H9 (cell line): ENCODE measurements around the gene COL23A1. TPM values are rescaled to one million over a fixed set of nuclear protein-coding genes. Genes with fewer than 3 reads are reported as not detected.

ENCODE experiments used
- DNase-seq: peaks from one replicate; pipeline ENCODE4 v3.0.0-alpha.2; 2017
- H2AFZ ChIP-seq: one replicate; pipeline ENCODE4 v1.6.1; 2013; ENCODE audit warnings: mild to moderate bottlenecking, low read length, control low read depth, moderate library complexity
- H2AK5ac ChIP-seq: 2 replicates; pipeline ENCODE4 v1.6.1; 2013; ENCODE audit warnings: low read length, control low read depth, mixed read lengths; ENCODE audit not compliant: insufficient read length
- H2BK120ac ChIP-seq: one replicate; pipeline ENCODE4 v1.6.1; 2013; ENCODE audit warnings: low read depth, mild to moderate bottlenecking, low read length, control low read depth, inconsistent platforms; ENCODE audit not compliant: poor library complexity, severe bottlenecking
- H2BK12ac ChIP-seq: 2 replicates; pipeline ENCODE4 v1.6.1; 2013; ENCODE audit warnings: low read length, control low read depth, mixed read lengths, low read depth; ENCODE audit not compliant: insufficient read length
- H2BK15ac ChIP-seq: 2 replicates; pipeline ENCODE4 v1.6.1; 2013; ENCODE audit warnings: low read depth, low read length, control low read depth
- H2BK20ac ChIP-seq: one replicate; pipeline ENCODE4 v1.6.1; 2013; ENCODE audit warnings: low read depth, mild to moderate bottlenecking, low read length, control low read depth, inconsistent platforms; ENCODE audit not compliant: poor library complexity, severe bottlenecking
- H2BK5ac ChIP-seq: 2 replicates; pipeline ENCODE4 v1.6.1; 2013; ENCODE audit warnings: low read length, control low read depth, mixed read lengths; ENCODE audit not compliant: insufficient read length
- H3K14ac ChIP-seq: 2 replicates; pipeline ENCODE4 v1.6.1; 2013; ENCODE audit warnings: low read length, control low read depth; ENCODE audit not compliant: insufficient read depth
- H3K18ac ChIP-seq: 2 replicates; pipeline ENCODE4 v1.6.1; 2013; ENCODE audit warnings: low read depth, mild to moderate bottlenecking, mixed read lengths, low read length, control low read depth; ENCODE audit not compliant: insufficient read length
- H3K23ac ChIP-seq: 2 replicates; pipeline ENCODE4 v1.6.1; 2013; ENCODE audit warnings: low read length, control low read depth, mixed read lengths, low read depth; ENCODE audit not compliant: insufficient read length
- H3K23me2 ChIP-seq: 2 replicates; pipeline ENCODE4 v1.6.1; 2013; ENCODE audit warnings: low read depth, mild to moderate bottlenecking, mixed read lengths, low read length, control low read depth; ENCODE audit not compliant: insufficient read length, poor library complexity, severe bottlenecking
- H3K27ac ChIP-seq: 2 replicates; pipeline ENCODE4 v1.5.1; 2013; ENCODE audit warnings: low read length, control low read depth, mixed read lengths, low read depth; ENCODE audit not compliant: insufficient read length
- H3K27me3 ChIP-seq: 2 replicates; pipeline ENCODE4 v1.6.1; 2013; ENCODE audit warnings: low read length, control low read depth, inconsistent platforms; ENCODE audit not compliant: insufficient read depth
- H3K4ac ChIP-seq: 2 replicates; pipeline ENCODE4 v1.6.1; 2013; ENCODE audit warnings: low read depth, mild to moderate bottlenecking, control low read depth, inconsistent platforms, low read length, moderate library complexity
- H3K4me1 ChIP-seq: 2 replicates; pipeline ENCODE4 v1.6.1; 2013; ENCODE audit warnings: low read length, control low read depth, inconsistent platforms; ENCODE audit not compliant: insufficient read depth
- H3K4me2 ChIP-seq: 2 replicates; pipeline ENCODE4 v1.6.1; 2013; ENCODE audit warnings: low read length, control low read depth, mixed read lengths; ENCODE audit not compliant: insufficient read length, insufficient read depth
- H3K56ac ChIP-seq: 2 replicates; pipeline ENCODE4 v1.6.1; 2013; ENCODE audit warnings: low read depth, mild to moderate bottlenecking, mixed read lengths, low read length, control low read depth; ENCODE audit not compliant: insufficient read length
- H3K79me1 ChIP-seq: 2 replicates; pipeline ENCODE4 v1.6.1; 2013; ENCODE audit warnings: low read depth, mild to moderate bottlenecking, moderate library complexity, low read length, control low read depth, inconsistent platforms; ENCODE audit not compliant: insufficient read depth, poor library complexity, severe bottlenecking
- H3K79me2 ChIP-seq: 2 replicates; pipeline ENCODE4 v1.6.1; 2013; ENCODE audit warnings: low read length, control low read depth, inconsistent platforms; ENCODE audit not compliant: insufficient read depth
- H3K9ac ChIP-seq: 2 replicates; pipeline ENCODE4 v1.6.1; 2013; ENCODE audit warnings: low read length, control low read depth, mixed read lengths; ENCODE audit not compliant: insufficient read length; ENCODE audit errors: extremely low read depth
- H3K9me3 ChIP-seq: one replicate; pipeline ENCODE4 v1.6.1; 2013; ENCODE audit warnings: low read depth, low read length, inconsistent platforms; ENCODE audit not compliant: control insufficient read depth
- H3T11ph ChIP-seq: one replicate; pipeline ENCODE4 v1.6.1; 2013; ENCODE audit warnings: mild to moderate bottlenecking, low read length, control low read depth, inconsistent platforms
- H4K20me1 ChIP-seq: one replicate; pipeline ENCODE4 v1.6.1; 2013; ENCODE audit not compliant: control insufficient read depth, insufficient read length, insufficient read depth
- H4K5ac ChIP-seq: 2 replicates; pipeline ENCODE4 v1.6.1; 2013; ENCODE audit warnings: low read depth, mild to moderate bottlenecking, mixed read lengths, low read length, control low read depth; ENCODE audit not compliant: insufficient read length
- H4K8ac ChIP-seq: replicated peaks from 2 replicates; pipeline ENCODE4 v1.6.1; 2013; ENCODE audit warnings: low read length, control low read depth, mixed read lengths, low read depth; ENCODE audit not compliant: insufficient read length
- H4K91ac ChIP-seq: 2 replicates; pipeline ENCODE4 v1.6.1; 2013; ENCODE audit warnings: low read depth, mild to moderate bottlenecking, moderate library complexity, mixed read lengths, low read length, control low read depth; ENCODE audit not compliant: insufficient read length
- H3K27ac Mint-ChIP-seq, 3 experiments: 2 replicates in 2 of 3; 3 replicates in 1 of 3; pipeline ENCODE4 v1.8.0; 2020 to 2021; ENCODE audit warnings: mixed read lengths in 3 of 3, mild to moderate bottlenecking in 1 of 3, moderate library complexity in 1 of 3
- H3K27me3 Mint-ChIP-seq: 2 replicates; pipeline ENCODE4 v1.8.0; 2021; ENCODE audit warnings: low read depth, mild to moderate bottlenecking, moderate library complexity, mixed read lengths
- H3K36me3 Mint-ChIP-seq, 3 experiments: 2 replicates in 2 of 3; 3 replicates in 1 of 3; pipeline ENCODE4 v1.8.0; 2020 to 2021; ENCODE audit warnings: low read depth in 3 of 3, mixed read lengths in 3 of 3; ENCODE audit not compliant: insufficient read depth in 1 of 3
- H3K4me1 Mint-ChIP-seq, 2 experiments: 2 replicates each; pipeline ENCODE4 v1.8.0; 2020; ENCODE audit warnings: mixed read lengths in 2 of 2
- H3K4me3 Mint-ChIP-seq, 2 experiments: 2 replicates in 1 of 2; 3 replicates in 1 of 2; pipeline ENCODE4 v1.8.0; 2020 to 2021; ENCODE audit warnings: mild to moderate bottlenecking in 2 of 2, mixed read lengths in 2 of 2, moderate library complexity in 1 of 2
- H3K9me3 Mint-ChIP-seq, 2 experiments: 2 replicates in 1 of 2; 3 replicates in 1 of 2; pipeline ENCODE4 v1.8.0; 2020; ENCODE audit warnings: mild to moderate bottlenecking in 2 of 2, mixed read lengths in 2 of 2, moderate library complexity in 1 of 2
- WGBS: extraction: QIAGEN DNeasy Blood & Tissue Kit; methylation state at CpG from one replicate; pipeline ENCODE4 v1.1.7; 2013; ENCODE audit warnings: missing lambda C conversion rate, low lambda C conversion rate, mixed read lengths; ENCODE audit not compliant: insufficient read length; ENCODE audit errors: extremely low coverage; 5-methylcytosine and 5-hydroxymethylcytosine counted together
- total RNA-seq: library from RNA; stranded (reverse); gene quantifications from 2 replicates; pipeline ENCODE4 v1.2.1, GENCODE V29; 2021
- TF ChIP-seq, protein P1 (sequence below): fragments of 200-600 bp; sonication (generic); conservative IDR thresholded peaks from 3 replicates; pipeline ENCODE4 v1.8.0; 2021; ENCODE audit warnings: antibody characterized with exemption, mild to moderate bottlenecking

Gene COL23A1
- total RNA-seq, 1 experiment from 2014 or later, result 2.6 TPM

DNA sequence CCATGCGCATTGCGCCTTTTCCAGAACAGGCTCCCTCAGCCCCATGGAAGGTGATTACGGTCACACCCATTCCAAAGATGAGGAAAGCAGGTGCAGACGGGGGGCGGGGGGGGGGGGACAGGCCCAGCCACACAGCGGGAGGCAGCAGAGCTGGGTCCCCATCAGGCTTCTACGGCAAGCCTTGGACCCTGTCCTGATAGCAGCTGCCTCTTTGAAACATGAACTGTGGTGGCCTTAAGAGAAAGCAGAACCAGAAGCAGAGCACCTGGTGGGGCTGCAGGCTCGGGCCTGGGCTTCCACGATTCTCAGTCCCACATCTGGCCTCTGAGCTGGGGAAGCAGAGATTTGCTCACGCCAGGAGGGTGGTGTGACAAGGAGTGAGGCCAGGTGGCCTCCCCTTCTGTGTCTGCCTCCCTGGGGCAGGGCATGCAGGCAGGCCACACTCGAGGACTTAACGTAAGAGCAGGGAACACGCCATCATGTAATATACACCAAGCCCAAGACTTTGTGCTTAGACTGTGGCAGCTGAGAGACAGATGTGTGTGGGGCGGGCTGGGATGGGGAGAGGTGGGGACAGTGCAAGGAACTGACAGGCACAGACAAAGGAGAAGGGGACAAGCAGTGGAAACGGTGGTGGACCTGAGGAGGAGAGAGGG, 343.4 kb downstream of the COL23A1 start:
- H4K5ac ChIP-seq, result no peak overlapping the region
- Mint-ChIP-seq H3K36me3 (no peaks in the 10 kb centered on the region), H3K27ac (no peak overlapping the region; a peak in 1 of 7 replicates), H3K4me3 (peak overlapping the region in 1 of 2 experiments; percentile 24; a peak in 1 of 5 replicates), H3K9me3 (no peaks in the 10 kb centered on the region; a peak in 1 of 5 replicates), H3K27me3 (peaks cover 17% of the 10 kb centered on the region), H3K4me1 (peaks cover 3% of the 10 kb centered on the region in 2 experiments)
- H3K56ac ChIP-seq, result no peak overlapping the region
- no CpG with 5 or more reads among the region's 15 CpGs for WGBS
- H2AFZ ChIP-seq, result no peak overlapping the region
- no peak overlapping the region for H2AK5ac ChIP-seq
- no peak overlapping the region for H2BK15ac ChIP-seq
- no peak overlapping the region for H4K91ac ChIP-seq
- H3K79me1 ChIP-seq, result no peaks in the 10 kb centered on the region
- H4K8ac ChIP-seq, result no peak overlapping the region
- H3K14ac ChIP-seq, result no peak overlapping the region; the same call in 1 of the 2 replicates
- no peak overlapping the region for H2BK5ac ChIP-seq
- no peak overlapping the region for H3K27ac ChIP-seq
- TF ChIP-seq, protein P1, sequence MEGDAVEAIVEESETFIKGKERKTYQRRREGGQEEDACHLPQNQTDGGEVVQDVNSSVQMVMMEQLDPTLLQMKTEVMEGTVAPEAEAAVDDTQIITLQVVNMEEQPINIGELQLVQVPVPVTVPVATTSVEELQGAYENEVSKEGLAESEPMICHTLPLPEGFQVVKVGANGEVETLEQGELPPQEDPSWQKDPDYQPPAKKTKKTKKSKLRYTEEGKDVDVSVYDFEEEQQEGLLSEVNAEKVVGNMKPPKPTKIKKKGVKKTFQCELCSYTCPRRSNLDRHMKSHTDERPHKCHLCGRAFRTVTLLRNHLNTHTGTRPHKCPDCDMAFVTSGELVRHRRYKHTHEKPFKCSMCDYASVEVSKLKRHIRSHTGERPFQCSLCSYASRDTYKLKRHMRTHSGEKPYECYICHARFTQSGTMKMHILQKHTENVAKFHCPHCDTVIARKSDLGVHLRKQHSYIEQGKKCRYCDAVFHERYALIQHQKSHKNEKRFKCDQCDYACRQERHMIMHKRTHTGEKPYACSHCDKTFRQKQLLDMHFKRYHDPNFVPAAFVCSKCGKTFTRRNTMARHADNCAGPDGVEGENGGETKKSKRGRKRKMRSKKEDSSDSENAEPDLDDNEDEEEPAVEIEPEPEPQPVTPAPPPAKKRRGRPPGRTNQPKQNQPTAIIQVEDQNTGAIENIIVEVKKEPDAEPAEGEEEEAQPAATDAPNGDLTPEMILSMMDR, result no peak
- DNase-seq, result no peak
- H3T11ph ChIP-seq, result no peak overlapping the region
- H3K23ac ChIP-seq, result no peak overlapping the region
- no peak overlapping the region for H3K4me2 ChIP-seq
- no peak overlapping the region for H2BK120ac ChIP-seq
- H3K79me2 ChIP-seq, result no peaks in the 10 kb centered on the region
- H3K18ac ChIP-seq, result no peak overlapping the region
- peaks cover 2% of the 10 kb centered on the region for H4K20me1 ChIP-seq
- H2BK12ac ChIP-seq, result no peak overlapping the region
- no peaks in the 10 kb centered on the region for H3K9me3 ChIP-seq
- no peaks in the 10 kb centered on the region for H3K23me2 ChIP-seq
- H3K9ac ChIP-seq, result no peak overlapping the region
- H2BK20ac ChIP-seq, result no peak overlapping the region
- H3K4me1 ChIP-seq, result no peaks in the 10 kb centered on the region
- no peaks in the 10 kb centered on the region for H3K27me3 ChIP-seq
- no peak overlapping the region for H3K4ac ChIP-seq
